GM19467 (cell line): ENCODE results near the gene GALNTL6.

Experiments
- ATAC-seq: cut with Tn5 transposase; IDR thresholded peaks from one replicate; pipeline ENCODE4 v1.9.1; 2021; ENCODE audit warnings: mild to moderate bottlenecking, moderate library complexity; ENCODE audit not compliant: unreplicated experiment

GALNTL6 gene

DNA sequence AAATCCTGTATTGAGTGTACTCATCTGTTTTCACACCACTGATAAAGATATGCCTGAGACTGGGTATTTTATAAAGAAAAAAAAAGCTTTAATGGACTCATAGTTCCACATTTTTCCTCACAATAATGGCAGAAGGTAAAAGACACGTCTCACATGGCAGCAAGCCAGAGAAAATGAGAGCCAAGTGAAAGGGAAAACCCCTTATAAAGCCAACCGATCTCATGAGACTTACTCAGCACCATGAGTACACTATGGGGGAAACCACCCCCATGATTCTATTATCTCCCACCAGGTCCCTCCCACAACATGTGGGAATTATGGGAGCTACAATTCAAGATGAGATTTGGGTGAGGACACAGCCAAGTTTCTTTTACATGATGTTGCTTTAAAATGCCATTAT lies 171.9 kb downstream of the GALNTL6 start:
- no peak for ATAC-seq

DNA sequence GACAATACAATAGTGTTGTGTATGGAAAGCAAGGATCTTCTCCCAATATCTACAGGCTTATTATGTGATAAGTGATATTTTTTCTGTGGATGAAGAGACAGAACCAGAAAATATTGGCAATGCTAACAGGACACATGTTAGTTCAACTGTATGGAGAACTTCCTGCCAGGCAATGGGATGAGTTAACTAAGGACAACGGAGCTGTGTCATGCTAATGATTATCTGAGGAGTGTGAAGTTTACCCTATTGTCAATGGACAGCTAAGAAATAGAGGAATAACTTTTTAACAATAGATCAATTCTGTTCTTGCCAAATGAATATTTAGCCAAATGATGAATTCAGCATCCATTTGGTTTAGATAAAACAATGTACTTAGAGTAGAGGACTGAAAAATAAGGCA lies 180.0 kb downstream of the GALNTL6 start:
- no peak for ATAC-seq

GRCh38 chr4:172007889-172008288 lies 194.7 kb downstream of the GALNTL6 start:
- no peak for ATAC-seq

GRCh38 chr4:172009446-172010230 lies 196.4 kb downstream of the GALNTL6 start:
- no peak for ATAC-seq

- ATAC-seq = no peak
Measured at GRCh38 chr4:172011196-172011595, 198.0 kb downstream of the GALNTL6 start.

GRCh38 chr4:172018358-172018757 lies 205.2 kb downstream of the GALNTL6 start:
- ATAC-seq = no peak

GRCh38 chr4:172035562-172035961 lies 222.4 kb downstream of the GALNTL6 start:
- ATAC-seq = no peak

DNA sequence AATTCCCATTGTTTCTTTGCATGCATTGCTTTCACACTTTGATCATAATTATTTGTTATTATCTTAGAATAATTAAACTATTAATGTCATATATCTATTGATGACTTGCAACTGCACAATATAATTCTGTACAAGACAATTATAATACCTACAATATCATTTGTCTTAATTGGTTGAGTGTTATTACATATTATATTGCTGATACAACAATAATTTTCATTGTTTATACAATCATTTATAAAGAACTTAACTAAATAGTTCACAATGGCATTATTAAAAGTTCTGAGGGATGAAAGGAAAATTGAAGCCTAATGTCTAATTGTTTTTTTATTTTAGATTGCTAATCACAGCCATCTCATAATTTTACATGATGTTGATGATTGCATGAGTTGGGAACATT lies 227.6 kb downstream of the GALNTL6 start:
- ATAC-seq = no peak

- no peak for ATAC-seq
Measured at GRCh38 chr4:172042714-172043114, 229.5 kb downstream of the GALNTL6 start.

DNA sequence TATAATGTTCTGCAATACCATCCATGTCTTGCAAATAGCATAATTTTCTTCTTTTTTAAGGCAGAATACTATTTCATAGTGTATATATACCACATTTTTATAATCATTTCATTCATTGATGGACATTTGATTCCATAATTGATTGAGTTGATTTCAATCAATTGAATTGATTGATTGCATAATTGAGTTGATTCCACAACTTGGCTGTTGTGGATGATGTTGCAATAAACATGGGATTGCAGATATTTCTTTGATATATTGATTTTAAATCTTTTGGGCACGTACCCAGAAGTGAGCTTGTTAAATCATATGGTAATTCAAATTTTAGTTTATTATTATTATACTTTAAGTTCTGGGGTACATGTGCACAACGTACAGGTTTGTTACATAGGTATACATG lies 232.8 kb downstream of the GALNTL6 start:
- no peak for ATAC-seq

DNA sequence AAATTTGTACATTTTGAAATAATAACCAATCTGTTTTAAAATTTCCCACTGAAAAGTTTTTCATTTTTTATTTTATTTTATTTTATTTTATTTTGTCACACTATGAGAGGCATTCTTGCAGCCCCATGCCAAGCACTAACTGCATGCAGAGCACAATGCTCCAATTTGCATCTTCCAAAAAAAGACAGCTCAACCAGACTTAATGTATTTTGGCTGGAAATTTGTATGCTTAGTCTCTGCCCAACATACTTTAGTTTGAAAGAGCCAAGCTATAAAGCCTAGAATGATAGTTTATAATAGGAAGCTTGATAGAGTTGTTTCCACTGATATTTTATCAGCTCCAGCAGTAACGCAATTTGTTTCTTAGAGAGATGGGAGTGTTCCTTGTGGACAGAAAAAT lies 235.5 kb downstream of the GALNTL6 start:
- no peak for ATAC-seq

GRCh38 chr4:172050911-172051310 lies 237.7 kb downstream of the GALNTL6 start:
- no peak for ATAC-seq

DNA sequence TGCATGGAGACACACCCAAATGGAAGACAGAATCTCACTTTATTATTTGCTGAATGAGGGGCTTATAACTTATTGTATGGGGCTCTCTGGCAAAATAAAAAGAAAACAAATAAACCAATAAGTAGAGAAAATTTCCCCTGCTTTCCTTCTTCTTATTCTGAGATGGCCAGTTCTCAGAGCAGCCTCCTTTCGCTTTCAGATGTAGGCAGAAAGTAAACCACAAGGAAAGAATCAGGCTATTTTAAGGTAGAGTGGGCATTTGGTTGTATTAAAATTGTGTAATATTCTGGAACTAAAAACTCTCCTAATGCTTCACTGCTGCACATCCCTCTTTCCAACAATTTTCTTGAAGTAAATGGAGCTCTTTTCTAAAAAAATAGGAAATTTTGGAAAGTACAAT lies 241.8 kb downstream of the GALNTL6 start:
- no peak for ATAC-seq

DNA sequence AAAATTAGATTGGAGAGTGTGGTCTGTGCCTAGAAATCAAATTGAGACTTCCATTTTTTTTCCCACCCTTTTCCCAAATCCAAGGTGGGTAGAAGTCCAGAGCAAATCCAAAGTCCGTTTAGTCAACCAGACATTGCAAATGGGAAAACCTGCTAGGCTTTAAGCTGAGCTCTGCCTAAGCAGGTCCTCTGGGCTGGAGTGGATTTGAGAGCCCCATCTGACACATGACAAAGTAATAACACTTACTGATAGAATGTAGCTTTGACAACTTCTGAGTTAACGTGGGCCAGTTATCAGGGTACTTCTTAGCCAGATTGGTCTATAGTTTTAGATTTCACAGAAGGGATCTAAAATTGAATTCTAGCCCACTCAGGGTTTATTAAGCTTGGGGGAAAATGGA lies 242.3 kb downstream of the GALNTL6 start:
- no peak for ATAC-seq

DNA sequence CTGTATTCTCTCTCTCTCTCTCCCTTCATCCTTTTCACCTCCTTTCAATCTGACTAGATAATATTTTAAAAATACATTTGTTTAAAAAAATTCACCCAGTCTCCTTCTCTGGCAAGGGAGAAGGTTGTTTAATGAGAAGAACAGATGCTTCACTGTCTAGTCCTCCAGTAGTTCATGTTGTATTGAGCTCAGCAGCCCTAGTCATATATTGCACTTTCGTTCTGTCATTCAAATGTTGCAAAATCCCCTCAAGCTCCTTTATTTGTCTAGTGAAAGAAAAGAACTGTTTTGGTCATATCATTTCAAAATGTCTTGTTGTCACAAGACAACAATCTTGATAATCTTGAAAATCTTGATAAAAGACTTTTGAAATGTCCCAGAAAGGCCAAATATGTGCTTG lies 248.0 kb downstream of the GALNTL6 start:
- no peak for ATAC-seq

DNA sequence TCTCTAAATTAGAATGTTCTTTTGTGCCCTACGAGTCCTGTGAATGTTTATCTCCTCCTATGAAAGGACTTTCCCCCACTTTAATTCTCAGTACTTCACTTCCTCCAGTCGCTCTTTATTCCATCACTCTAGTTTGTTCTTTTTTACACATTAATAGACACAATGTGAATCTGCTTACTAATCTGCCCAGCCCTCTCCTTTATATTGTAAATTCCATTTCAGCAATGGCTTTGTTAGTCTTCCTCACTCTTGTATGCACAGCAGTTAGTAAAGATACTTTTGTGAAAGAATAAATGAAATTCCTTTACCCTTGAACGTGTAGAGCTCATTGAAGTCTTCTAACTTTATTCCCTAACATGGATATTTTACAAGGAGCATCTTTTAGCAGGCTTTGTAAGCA lies 255.3 kb downstream of the GALNTL6 start:
- ATAC-seq = no peak

- ATAC-seq = no peak
Measured at GRCh38 chr4:172073590-172073989, 260.4 kb downstream of the GALNTL6 start.

DNA sequence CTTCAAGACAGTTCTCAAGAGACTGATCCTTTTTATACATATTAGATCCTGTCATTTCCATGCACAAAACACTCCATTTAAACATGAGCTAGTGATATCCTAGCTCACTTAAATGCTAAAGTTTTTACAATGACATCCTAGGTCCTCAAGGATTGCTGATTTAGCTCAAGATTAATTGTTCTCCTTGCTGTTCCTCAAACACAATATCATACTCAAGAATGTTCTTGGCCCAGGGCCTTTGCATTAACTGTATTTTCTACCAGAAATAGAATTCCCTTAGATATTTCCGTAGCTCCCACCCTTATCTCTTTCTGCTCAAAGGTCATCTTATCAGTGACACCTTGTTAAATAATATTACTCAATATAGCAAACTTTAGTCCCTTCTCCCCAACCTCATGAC lies 270.1 kb downstream of the GALNTL6 start:
- no peak for ATAC-seq

GRCh38 chr4:172088556-172088955 lies 275.4 kb downstream of the GALNTL6 start:
- no peak for ATAC-seq

DNA sequence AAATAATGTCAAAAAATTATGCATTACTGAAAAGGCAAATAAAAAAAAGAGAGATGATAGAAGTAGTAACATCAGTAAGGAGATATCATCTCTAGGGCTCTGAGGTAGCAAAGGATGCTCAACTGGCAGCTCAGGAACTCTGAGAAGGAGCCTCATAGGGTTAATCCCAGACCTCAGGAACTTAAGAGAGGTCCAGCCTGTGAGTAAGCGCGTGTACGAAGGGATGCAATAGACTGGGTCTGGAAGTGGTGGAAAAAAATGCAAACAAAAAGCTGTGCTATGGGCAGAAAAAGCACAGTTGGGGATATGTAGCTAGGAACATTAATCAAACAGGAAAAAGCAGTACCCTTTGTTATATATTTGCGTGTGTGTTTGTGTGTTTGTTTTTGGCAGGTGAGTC lies 282.0 kb downstream of the GALNTL6 start:
- ATAC-seq = no peak

- no peak for ATAC-seq
Measured at GRCh38 chr4:172096786-172097185, 283.6 kb downstream of the GALNTL6 start.

DNA sequence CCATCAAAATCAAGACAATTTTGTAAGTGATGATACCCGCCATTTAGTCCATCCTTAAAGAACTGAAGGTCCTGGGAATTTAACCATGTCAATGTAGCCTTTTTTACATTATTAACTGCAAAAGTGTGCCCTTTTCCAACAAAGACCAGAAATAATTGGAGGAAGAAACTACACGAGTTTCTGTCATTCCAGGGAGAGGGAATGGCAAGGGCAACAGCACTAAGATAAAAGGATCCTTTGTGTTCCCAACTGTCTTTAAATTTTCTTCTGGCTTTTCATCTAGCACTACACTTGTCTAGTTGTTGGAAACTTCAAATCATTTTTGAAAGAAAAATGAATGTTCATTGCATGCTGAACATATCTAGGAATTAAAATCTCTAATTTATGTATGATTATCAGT lies 286.2 kb downstream of the GALNTL6 start:
- no peak for ATAC-seq

GRCh38 chr4:172103456-172103855 lies 290.3 kb downstream of the GALNTL6 start:
- ATAC-seq = no peak
